Type B pancreatic cell (in vitro differentiated cells): ENCODE measurements around the gene CLMP. TPM values are rescaled to one million over a fixed set of nuclear protein-coding genes. Genes with fewer than 3 reads are reported as not detected.

Source experiments
- DNase-seq: peaks from one replicate; pipeline ENCODE4 v3.0.0; 2021; ENCODE audit warnings: mixed read lengths; ENCODE audit not compliant: unreplicated experiment; ENCODE audit errors: extremely low spot score
- H3K27ac Mint-ChIP-seq: 2 replicates; pipeline ENCODE4 v1.8.0; 2021; ENCODE audit warnings: mild to moderate bottlenecking, mixed read lengths
- H3K27me3 Mint-ChIP-seq: 2 replicates; pipeline ENCODE4 v1.8.0; 2021; ENCODE audit warnings: mixed read lengths
- H3K36me3 Mint-ChIP-seq: 2 replicates; pipeline ENCODE4 v1.8.0; 2021; ENCODE audit warnings: mixed read lengths
- H3K4me1 Mint-ChIP-seq: one replicate; pipeline ENCODE4 v1.8.0; 2021; ENCODE audit warnings: mixed read lengths; ENCODE audit not compliant: unreplicated experiment
- H3K4me3 Mint-ChIP-seq: 2 replicates; pipeline ENCODE4 v1.8.0; 2021; ENCODE audit warnings: mild to moderate bottlenecking, mixed read lengths
- H3K9me3 Mint-ChIP-seq: 2 replicates; pipeline ENCODE4 v1.8.0; 2021; ENCODE audit warnings: mixed read lengths
- total RNA-seq: library from RNA; stranded (reverse); gene quantifications from 2 replicates; pipeline ENCODE4 v1.2.1, GENCODE V29; 2021; ENCODE audit warnings: low replicate concordance
- TF ChIP-seq, protein P1 (sequence below): fragments of 200-600 bp; sonication (generic); conservative IDR thresholded peaks from 2 replicates; pipeline ENCODE4 v1.5.0; 2021; ENCODE audit warnings: antibody characterized with exemption, mild to moderate bottlenecking

CLMP gene
- total RNA-seq, 1 donor from 2014 or later: 65.7 TPM

DNA sequence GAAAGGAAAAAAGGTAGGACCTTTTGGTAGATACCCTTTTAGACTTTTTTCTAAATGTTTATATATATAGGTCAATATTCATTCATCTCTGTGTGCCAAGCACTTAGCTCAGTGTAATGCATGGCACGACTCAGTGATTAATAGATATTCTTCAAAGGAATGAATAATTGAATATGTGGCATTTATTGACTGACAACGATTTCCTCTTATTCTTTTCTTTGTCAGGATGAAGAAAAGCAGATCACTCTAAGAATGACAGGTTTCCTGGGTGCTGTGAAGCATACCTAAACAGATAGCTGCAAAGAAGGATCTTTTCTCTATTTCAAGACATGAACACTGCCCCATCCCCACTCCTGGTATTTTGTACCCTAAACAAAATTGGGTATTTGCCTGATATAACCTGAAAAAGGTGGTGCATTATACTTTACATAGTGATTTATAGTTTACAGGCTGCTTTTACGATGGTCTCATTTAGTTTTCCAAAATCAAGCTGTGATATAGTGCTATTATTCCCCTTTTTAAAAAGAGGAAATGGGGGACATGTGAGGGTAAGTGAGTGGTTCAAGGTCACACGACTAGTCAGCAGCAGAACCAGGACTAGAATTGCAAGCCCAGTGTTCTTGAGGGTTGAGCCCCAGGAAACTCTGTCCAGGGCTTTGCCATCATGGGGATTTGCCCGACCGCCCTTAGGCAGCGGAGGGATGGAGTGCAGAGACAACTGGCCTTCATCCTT is 32.9 kb upstream of the CLMP start:
- no peak for DNase-seq
- Mint-ChIP-seq H3K4me3 (no peak overlapping the region), H3K27me3 (peaks cover 5% of the 10 kb centered on the region), H3K9me3 (no peaks in the 10 kb centered on the region), H3K36me3 (no peaks in the 10 kb centered on the region), H3K4me1 (peaks cover 22% of the 10 kb centered on the region), H3K27ac (no peak overlapping the region)
- TF ChIP-seq, protein P1, sequence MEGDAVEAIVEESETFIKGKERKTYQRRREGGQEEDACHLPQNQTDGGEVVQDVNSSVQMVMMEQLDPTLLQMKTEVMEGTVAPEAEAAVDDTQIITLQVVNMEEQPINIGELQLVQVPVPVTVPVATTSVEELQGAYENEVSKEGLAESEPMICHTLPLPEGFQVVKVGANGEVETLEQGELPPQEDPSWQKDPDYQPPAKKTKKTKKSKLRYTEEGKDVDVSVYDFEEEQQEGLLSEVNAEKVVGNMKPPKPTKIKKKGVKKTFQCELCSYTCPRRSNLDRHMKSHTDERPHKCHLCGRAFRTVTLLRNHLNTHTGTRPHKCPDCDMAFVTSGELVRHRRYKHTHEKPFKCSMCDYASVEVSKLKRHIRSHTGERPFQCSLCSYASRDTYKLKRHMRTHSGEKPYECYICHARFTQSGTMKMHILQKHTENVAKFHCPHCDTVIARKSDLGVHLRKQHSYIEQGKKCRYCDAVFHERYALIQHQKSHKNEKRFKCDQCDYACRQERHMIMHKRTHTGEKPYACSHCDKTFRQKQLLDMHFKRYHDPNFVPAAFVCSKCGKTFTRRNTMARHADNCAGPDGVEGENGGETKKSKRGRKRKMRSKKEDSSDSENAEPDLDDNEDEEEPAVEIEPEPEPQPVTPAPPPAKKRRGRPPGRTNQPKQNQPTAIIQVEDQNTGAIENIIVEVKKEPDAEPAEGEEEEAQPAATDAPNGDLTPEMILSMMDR: no peak

DNA sequence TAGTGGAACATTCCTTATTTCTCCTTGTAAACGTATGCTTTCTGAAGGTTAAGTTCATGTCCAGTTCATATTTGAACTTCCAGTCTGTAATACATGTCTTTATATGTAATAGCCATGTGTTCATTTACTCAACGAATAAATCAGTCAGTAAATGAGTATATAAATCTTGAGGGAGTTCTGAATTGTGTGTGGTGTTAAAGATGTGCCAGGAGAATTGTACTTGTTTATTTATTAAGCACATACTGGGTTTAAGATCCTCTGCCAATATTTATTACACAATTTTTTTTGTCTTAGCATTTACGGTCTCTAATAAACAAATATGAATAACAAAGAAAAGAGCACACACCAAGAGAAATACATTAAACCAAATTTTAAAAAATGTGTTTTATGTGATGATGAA is 26.5 kb upstream of the CLMP start:
- TF ChIP-seq, protein P1: no peak
- H3K36me3 Mint-ChIP-seq: no peaks in the 10 kb centered on the region
- no peak overlapping the region for H3K4me3 Mint-ChIP-seq
- peaks cover 4% of the 10 kb centered on the region for H3K27me3 Mint-ChIP-seq
- no peak for DNase-seq
- H3K9me3 Mint-ChIP-seq: peaks cover 7% of the 10 kb centered on the region
- peaks cover 17% of the 10 kb centered on the region for H3K4me1 Mint-ChIP-seq
- H3K27ac Mint-ChIP-seq: no peak overlapping the region

DNA sequence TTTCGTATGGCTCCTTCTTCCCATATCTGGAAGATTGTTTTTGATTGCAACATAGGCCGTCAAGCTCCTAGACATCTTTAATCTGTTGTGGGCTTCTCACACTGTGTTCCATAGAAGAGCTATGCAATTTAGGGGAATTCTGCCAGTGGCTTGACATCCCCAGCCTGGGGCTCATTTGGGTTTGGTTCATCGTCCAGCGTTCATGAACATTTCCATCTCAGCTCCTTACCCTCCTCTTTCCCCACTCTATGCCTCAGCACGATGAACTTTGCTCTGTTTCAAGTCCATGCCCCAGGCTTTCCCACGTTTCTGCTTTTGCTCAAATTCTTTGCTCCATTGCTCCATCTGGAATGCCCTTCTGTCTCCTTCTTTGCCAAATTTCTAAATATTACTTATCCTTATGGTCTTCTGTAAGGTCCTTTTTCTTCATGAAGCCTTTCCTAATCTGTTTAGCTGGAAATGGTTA is 26.1 kb upstream of the CLMP start:
- TF ChIP-seq, protein P1: no peak
- Mint-ChIP-seq H3K9me3 (peaks cover 7% of the 10 kb centered on the region), H3K27ac (no peak overlapping the region), H3K4me1 (peaks cover 17% of the 10 kb centered on the region), H3K27me3 (peaks cover 4% of the 10 kb centered on the region), H3K4me3 (no peak overlapping the region), H3K36me3 (no peaks in the 10 kb centered on the region)
- no peak for DNase-seq

DNA sequence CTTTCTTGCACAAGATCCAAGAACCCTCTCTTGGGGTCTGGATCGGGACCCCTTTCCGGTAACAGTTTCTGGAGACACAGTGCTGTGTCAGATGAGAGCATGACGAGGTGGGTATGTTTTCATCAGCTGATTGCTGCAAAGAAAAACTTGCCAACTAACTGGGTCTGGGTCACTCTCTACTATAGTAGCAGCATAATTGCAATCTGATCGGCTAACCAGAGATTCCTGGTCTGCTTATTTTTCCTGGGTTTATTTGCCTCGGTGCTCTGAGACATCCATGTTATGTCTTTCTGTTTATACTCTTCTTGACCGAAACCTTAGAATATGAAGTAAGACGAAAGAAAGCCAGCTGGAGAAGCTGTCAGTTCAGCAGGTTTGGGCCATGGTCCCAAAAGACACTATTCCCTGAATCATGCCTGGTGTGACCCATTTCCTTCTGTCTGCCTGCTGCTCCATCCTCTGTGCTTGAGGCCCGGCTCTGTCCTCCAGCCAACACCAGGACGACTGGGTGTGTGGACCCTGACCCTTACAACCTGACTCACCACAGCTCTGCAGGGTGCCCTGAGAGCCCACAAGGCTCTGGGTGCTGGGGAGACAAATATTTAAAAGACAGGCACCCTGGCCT is 24.1 kb upstream of the CLMP start:
- no peak overlapping the region for H3K27ac Mint-ChIP-seq
- DNase-seq: no peak
- no peaks in the 10 kb centered on the region for H3K36me3 Mint-ChIP-seq
- H3K27me3 Mint-ChIP-seq: peaks cover 4% of the 10 kb centered on the region
- H3K4me1 Mint-ChIP-seq: peaks cover 17% of the 10 kb centered on the region
- H3K4me3 Mint-ChIP-seq: no peak overlapping the region
- TF ChIP-seq, protein P1: no peak
- peaks cover 7% of the 10 kb centered on the region for H3K9me3 Mint-ChIP-seq

DNA sequence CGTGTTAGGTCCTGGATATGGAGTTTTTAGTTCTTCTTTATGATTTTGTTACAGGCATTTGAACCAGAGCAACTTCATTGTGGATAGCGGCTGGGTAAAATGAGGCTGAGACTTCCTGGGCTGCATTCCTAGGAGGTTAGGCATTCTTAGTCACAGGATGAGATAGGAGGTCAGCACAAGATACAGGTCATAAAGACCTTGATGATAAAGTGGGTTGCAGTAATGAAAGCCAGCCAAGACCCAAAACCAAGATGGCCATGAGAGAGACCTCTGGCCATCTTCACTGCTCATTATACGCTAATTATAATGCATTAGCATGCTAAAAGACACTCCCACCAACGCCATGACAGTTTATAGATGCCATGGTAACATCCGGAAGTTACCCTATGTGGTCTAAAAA is 23.4 kb upstream of the CLMP start:
- Mint-ChIP-seq H3K4me1 (peaks cover 19% of the 10 kb centered on the region), H3K9me3 (peaks cover 7% of the 10 kb centered on the region), H3K27ac (peak overlapping the region; percentile 77), H3K36me3 (no peaks in the 10 kb centered on the region), H3K4me3 (no peak overlapping the region), H3K27me3 (peaks cover 4% of the 10 kb centered on the region)
- TF ChIP-seq, protein P1: no peak
- DNase-seq: no peak
